AG04449 (cell line): ENCODE results near the gene HCN2.
A peak's percentile ranks its signal among the peaks of the same experiment; 100 is the strongest.

ENCODE experiments used
- CTCF ChIA-PET: fragments of 350-600 bp; formaldehyde crosslinking; extraction: SDS; loops from one replicate; lab custom pipeline; 2021; ENCODE audit warnings: antibody characterized with exemption; lab: Yijun Ruan, JAX
- POLR2A ChIA-PET: fragments of 400-600, 350-600 bp; formaldehyde crosslinking; extraction: SDS; loops from one replicate; lab custom pipeline; 2020; ENCODE audit warnings: antibody characterized with exemption, inconsistent platforms; lab: Yijun Ruan, JAX
- DNase-seq: peaks from one replicate; pipeline ENCODE4 v3.0.0-alpha.2; 2010; ENCODE audit warnings: low read depth, low spot score
- H3K4me3 ChIP-seq: 2 replicates; pipeline ENCODE4 v1.5.1; 2011; ENCODE audit warnings: low read depth, mild to moderate bottlenecking, control low read depth, low read length
- TF ChIP-seq, protein P1 (sequence below): IDR thresholded peaks from one replicate; pipeline ENCODE4 v1.5.1; 2011; ENCODE audit warnings: mild to moderate bottlenecking, moderate library complexity, low read length, control low read depth, inconsistent platforms; ENCODE audit not compliant: insufficient read depth; ENCODE audit errors: missing control alignments

The HCN2 gene

DNA sequence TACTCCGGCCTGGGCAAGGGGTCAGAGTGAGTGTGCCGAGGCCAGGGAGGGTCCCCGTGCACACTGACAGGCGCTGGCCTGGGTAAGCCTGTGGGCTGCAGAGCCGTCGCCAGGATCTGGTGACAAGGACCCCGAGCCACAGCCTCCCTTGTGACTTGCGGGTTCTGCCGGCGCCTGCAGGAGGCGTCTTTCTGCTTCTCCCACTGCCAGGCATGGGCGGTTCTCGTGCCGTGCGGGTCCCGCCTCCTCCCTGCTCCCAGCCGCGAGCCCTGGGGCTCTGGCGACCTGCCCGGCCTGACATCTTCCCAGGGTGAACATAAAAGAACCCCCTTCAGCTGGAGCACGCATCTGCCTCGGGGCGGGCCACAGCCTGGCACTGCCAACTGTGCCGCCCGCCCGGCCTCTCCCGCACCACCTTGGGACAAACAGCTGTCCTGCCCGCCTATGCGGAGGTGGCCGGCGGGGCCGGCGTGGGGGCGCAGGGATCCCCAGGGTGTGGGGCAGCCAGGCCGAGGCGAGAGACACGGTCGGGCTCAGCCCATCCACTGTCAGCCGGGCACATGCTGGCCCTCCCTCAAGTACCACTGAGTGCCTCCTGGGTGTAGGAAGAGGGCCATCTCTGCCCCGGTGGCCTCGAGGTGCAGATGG, 1.5 kb upstream of the HCN2 start:
- POLR2A ChIA-PET, result interaction anchor here (1.8 kb wide), 1 partner anchor 15 kb away, joined by 4 read pairs; no protein-coding TSS in a partner anchor
- H3K4me3 ChIP-seq, result no peak overlapping the region
- CTCF ChIA-PET, result interaction anchor here (1.0 to 5.0 kb wide), 5 partner anchors 12 to 146 kb away, joined by 3 to 66 read pairs (median 8); no protein-coding TSS in a partner anchor
- TF ChIP-seq, protein P1, sequence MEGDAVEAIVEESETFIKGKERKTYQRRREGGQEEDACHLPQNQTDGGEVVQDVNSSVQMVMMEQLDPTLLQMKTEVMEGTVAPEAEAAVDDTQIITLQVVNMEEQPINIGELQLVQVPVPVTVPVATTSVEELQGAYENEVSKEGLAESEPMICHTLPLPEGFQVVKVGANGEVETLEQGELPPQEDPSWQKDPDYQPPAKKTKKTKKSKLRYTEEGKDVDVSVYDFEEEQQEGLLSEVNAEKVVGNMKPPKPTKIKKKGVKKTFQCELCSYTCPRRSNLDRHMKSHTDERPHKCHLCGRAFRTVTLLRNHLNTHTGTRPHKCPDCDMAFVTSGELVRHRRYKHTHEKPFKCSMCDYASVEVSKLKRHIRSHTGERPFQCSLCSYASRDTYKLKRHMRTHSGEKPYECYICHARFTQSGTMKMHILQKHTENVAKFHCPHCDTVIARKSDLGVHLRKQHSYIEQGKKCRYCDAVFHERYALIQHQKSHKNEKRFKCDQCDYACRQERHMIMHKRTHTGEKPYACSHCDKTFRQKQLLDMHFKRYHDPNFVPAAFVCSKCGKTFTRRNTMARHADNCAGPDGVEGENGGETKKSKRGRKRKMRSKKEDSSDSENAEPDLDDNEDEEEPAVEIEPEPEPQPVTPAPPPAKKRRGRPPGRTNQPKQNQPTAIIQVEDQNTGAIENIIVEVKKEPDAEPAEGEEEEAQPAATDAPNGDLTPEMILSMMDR, result peak; percentile 81
- no peak for DNase-seq

DNA sequence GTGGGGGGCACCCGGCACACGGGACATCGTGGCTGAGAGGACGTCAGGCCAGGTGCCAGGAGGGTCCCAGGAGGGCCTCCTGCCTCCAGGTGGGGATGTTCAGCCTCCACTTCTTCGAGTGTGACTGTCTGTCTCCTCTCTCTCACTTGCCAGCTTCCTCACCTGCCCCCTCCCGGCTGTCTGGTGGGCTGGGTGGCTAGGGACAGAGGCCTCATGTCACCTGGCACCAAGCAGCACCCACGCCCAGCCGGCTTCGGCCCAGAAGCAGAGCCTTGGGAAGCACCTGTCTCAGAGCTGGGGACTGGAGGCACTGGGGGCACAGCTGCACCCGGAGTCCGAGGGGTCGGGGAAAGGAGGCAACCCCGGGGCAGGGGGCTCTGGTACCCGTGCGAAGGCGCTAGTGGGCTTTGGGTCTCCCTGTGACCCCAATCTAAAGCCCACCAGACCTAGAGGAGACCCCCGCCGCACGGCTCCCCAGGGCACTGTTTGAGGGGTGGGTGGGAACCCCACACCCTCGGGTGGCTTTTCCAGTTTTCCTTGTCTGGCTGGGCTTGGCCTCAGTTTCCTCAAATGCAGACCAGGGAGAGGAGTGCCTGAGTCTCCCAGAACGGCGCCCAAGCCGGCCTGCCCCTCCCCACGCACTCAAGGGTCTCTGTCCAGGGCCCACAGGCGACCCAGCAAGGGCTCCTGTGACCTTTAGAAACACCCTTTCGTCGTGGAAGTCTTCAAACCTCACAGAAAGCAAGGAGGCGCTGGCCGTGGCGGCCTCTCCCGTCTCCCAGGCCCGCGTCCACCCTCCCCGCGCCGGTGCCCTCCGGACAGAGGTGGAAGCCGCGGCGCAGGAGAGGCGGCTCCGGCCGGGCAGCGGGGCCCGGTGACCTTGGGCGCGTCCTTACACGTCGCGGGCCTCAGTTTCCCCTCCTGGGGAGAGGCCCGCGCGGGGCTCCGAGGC, 664 bp upstream of the HCN2 start:
- ChIA-PET POLR2A (no interaction called here), CTCF (interaction anchor here (1.0 to 1.2 kb wide), 2 partner anchors 13 to 15 kb away, joined by 3 to 4 read pairs; no protein-coding TSS in a partner anchor)
- no peak for DNase-seq
- H3K4me3 ChIP-seq, result no peak overlapping the region
- TF ChIP-seq, protein P1, result no peak

DNA sequence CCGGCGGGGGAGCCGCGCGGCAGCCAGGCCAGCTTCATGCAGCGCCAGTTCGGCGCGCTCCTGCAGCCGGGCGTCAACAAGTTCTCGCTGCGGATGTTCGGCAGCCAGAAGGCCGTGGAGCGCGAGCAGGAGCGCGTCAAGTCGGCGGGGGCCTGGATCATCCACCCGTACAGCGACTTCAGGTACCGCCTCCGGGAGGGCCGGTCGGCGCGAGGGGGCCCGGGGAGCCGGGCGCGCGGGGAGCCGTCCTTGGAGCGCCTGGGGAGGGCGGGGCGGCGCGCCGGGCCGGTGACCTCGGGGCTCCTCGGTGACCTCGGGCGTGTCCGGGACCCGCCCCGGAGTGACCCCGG, 690 bp downstream of the HCN2 start:
- TF ChIP-seq, protein P1, result no peak
- ChIA-PET CTCF (no interaction called here), POLR2A (no interaction called here)
- H3K4me3 ChIP-seq, result peak overlapping the region; percentile 34
- DNase-seq, result no peak

DNA sequence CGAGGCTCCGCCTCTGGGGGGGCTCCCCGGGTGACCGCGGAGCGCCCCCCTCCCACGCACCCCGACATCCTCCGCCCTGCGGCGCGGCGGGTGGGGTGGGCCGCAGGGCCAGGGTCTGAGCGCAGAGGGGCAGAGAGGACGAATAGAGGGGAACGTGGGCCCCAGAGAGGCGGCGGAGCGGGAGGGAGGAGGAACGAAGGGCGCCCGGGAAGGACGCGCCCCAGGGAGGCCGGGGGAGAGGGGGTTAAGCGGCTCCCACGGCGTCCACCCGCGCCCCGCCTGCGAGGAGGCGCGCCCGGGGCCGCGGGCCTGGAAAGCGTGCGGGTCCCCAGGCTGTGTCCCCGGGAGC, 1.0 kb downstream of the HCN2 start:
- CTCF ChIA-PET, result no interaction called here
- no peak overlapping the region; the same call in 1 of the 2 replicates for H3K4me3 ChIP-seq

DNA sequence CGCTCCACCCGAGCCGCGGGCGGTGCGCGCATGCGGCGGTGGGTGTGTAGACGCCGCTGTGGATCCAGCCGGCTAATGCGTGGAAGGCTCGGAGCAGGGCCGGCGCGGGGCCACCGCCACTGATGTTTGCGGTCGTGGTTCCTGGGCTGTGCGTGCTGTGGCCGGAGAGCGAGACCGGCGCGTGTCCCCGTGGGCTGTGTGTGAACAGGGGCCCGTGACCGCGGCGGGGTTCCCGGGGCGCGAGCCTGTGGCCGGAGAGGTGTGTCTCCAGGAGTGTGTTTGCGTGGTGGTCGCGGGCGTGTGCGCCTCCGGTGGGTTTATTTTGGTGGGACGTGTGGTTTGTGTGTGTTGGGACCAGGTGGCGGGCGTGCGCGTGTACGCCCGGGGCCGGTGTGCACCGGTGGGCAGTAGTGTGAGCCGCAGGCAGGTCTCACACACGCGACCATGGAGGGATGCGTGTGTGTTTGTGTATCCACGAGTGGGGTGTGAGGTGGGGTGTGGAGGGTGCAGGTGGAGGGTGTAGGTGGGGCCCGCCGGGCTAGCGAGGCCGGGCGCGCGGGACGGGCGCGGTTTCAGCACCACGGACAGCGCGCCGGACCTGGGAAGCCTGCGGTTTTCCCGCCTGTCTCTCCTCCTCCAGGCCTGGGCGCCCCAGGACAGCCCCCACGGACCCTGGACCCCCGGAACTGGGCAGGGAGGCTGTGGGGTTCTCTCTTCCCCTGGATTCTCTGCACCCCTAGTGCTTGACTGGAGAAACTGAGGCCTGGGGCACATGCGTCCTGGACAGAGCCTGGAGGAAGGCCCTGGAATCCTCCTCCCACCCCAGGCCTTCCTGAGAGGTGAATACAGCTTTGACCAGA, 1.6 kb downstream of the HCN2 start:
- ChIA-PET CTCF (no interaction called here), POLR2A (no interaction called here)
- H3K4me3 ChIP-seq, result no peak overlapping the region
- no peak for DNase-seq
- TF ChIP-seq, protein P1, result no peak

More for the DNA sequence above, 1.0 kb downstream of the HCN2 start:
- no peak for DNase-seq
- POLR2A ChIA-PET, result no interaction called here
- TF ChIP-seq, protein P1, result no peak
